ENCODE data around the gene FARP2.
"Not testable (repeated sequence)": the region's sequence is repeated elsewhere in the genome, so short reads cannot be mapped to it uniquely, and the experiment has no call there.

FARP2 gene

GRCh38 chr2:241430178-241430577, 74.1 kb downstream of the FARP2 start:
- H3K36me3 Mint-ChIP-seq: peaks cover 22% of the 10 kb centered on the region
- H3K9me3 Mint-ChIP-seq (ENCODE audit: low read depth): no peaks in the 10 kb centered on the region

GRCh38 chr2:241432824-241433448, 76.9 kb downstream of the FARP2 start:
- Mint-ChIP-seq H3K4me3 (no peak overlapping the region), H3K4me1 (ENCODE audit: low read depth) (no peaks in the 10 kb centered on the region), H3K27me3 (peaks cover 3% of the 10 kb centered on the region), H3K36me3 (peaks cover 32% of the 10 kb centered on the region), H3K27ac (no peak overlapping the region), H3K9me3 (ENCODE audit: low read depth) (no peaks in the 10 kb centered on the region)

More at GRCh38 chr2:241430178-241430577, 74.1 kb downstream of the FARP2 start:
- Mint-ChIP-seq H3K4me1 (ENCODE audit: low read depth) (no peaks in the 10 kb centered on the region), H3K4me3 (no peak overlapping the region), H3K27ac (no peak overlapping the region), H3K27me3 (no peaks in the 10 kb centered on the region)

- Mint-ChIP-seq H3K36me3 (peaks cover 29% of the 10 kb centered on the region), H3K4me1 (ENCODE audit: low read depth) (no peaks in the 10 kb centered on the region), H3K9me3 (ENCODE audit: low read depth) (no peaks in the 10 kb centered on the region), H3K27me3 (peaks cover 12% of the 10 kb centered on the region), H3K27ac (no peak overlapping the region), H3K4me3 (no peak overlapping the region)
Observed at GRCh38 chr2:241437179-241437578, 81.1 kb downstream of the FARP2 start.

- Mint-ChIP-seq H3K27ac (no peak overlapping the region), H3K4me1 (ENCODE audit: low read depth) (peaks cover 19% of the 10 kb centered on the region), H3K27me3 (peaks cover 28% of the 10 kb centered on the region), H3K36me3 (peaks cover 28% of the 10 kb centered on the region), H3K9me3 (ENCODE audit: low read depth) (no peaks in the 10 kb centered on the region), H3K4me3 (no peak overlapping the region)
Observed at GRCh38 chr2:241441492-241441891, 85.4 kb downstream of the FARP2 start.

GRCh38 chr2:241443486-241444223, 87.6 kb downstream of the FARP2 start:
- Mint-ChIP-seq H3K36me3 (peaks cover 25% of the 10 kb centered on the region), H3K4me1 (ENCODE audit: low read depth) (peaks cover 19% of the 10 kb centered on the region), H3K27ac (peak overlapping the region; percentile 25), H3K27me3 (peaks cover 36% of the 10 kb centered on the region), H3K9me3 (ENCODE audit: low read depth) (no peaks in the 10 kb centered on the region), H3K4me3 (peak overlapping the region; percentile 40)

DNA sequence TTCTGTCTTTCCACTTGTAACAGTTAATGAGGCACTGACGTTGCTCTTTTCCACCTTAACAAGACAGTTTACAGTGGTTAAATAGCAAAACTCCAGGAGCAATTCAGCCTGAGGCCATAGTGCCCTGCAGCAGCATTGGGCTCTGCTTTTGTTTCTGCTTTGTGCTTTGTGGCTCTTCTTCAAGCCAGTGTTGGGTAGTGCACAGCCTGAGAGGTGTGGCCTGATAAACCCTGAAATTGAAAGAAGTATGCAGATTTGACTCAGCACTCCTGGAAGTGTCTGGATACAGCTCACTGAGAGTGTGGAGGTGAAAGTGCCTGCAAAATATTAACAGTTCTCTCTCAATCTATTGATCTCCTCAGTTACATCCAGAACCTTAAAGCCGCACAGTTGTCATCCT, 89.3 kb downstream of the FARP2 start:
- H3K9me3 Mint-ChIP-seq (ENCODE audit: low read depth): no peaks in the 10 kb centered on the region
- peaks cover 37% of the 10 kb centered on the region for H3K27me3 Mint-ChIP-seq
- H3K4me3 Mint-ChIP-seq: no peak overlapping the region
- peaks cover 26% of the 10 kb centered on the region for H3K36me3 Mint-ChIP-seq
- no peak overlapping the region for H3K27ac Mint-ChIP-seq
- H3K4me1 Mint-ChIP-seq (ENCODE audit: low read depth): peaks cover 19% of the 10 kb centered on the region

DNA sequence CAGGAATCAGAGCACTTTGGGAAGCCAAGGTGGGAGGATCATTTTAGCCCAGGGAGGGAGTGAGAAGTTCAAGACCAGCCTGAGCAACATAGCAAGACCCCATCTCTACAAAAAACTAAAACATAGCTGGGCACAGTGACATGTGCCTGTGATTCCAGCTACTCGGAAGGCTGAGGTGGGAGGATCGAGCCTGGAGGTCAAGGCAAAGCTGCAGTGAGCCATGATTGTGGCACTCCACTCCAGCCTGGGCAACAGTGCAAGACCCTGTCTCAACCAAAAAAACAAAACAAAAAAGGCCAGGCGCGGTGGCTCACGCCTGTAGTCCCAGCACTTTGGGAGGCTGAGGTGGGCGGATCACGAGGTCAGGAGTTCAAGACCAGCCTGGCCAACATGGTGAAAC, 94.0 kb downstream of the FARP2 start:
- not testable (repeated sequence) for H3K27ac Mint-ChIP-seq; H3K4me1 Mint-ChIP-seq (ENCODE audit: low read depth); H3K4me3 Mint-ChIP-seq; H3K9me3 Mint-ChIP-seq (ENCODE audit: low read depth)
- peaks cover 29% of the 10 kb centered on the region for H3K27me3 Mint-ChIP-seq
- H3K36me3 Mint-ChIP-seq: peaks cover 20% of the 10 kb centered on the region

DNA sequence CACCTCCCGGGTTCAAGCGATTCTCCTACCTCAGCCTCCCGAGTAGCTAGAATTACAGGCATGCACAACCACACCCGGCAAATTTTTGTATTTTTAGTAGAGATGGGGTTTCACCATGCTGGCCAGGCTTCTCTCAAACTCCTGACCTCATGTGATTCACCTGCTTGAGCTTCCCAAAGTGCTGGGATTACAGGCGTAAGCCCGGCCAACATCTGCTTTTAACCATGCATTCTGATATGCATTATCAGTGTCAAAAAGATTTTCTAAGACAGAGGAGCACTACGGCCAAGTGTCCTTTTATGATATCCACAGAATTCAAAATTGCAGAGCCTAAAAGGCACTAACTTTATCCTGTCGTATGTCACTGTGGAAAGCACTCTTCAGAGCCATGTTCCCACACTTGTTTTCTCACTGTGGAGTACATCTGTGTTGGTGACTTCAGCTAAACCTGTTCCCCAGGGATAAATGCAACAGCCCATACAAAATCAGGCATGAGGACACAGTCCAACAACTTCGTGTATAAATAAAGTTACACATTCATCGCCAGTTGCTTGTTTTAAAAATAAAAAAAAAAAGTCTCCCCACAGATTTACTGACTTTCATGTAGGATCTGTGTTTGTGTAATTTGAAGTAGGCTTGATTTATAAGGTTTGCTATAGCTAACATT, 95.9 kb downstream of the FARP2 start:
- H3K36me3 Mint-ChIP-seq: peaks cover 14% of the 10 kb centered on the region
- H3K27me3 Mint-ChIP-seq: peaks cover 19% of the 10 kb centered on the region
- no peaks in the 10 kb centered on the region for H3K9me3 Mint-ChIP-seq (ENCODE audit: low read depth)
- no peak overlapping the region for H3K4me3 Mint-ChIP-seq
- H3K4me1 Mint-ChIP-seq (ENCODE audit: low read depth): no peaks in the 10 kb centered on the region
- no peak overlapping the region for H3K27ac Mint-ChIP-seq

- H3K4me3 Mint-ChIP-seq; H3K9me3 Mint-ChIP-seq (ENCODE audit: low read depth); H3K27ac Mint-ChIP-seq; H3K36me3 Mint-ChIP-seq; H3K4me1 Mint-ChIP-seq (ENCODE audit: low read depth): not testable (repeated sequence)
- H3K27me3 Mint-ChIP-seq: peaks cover 12% of the 10 kb centered on the region
Observed at GRCh38 chr2:241453919-241454318, 97.8 kb downstream of the FARP2 start.

GRCh38 chr2:241454837-241455485, 98.9 kb downstream of the FARP2 start:
- Mint-ChIP-seq H3K36me3 (peaks cover 5% of the 10 kb centered on the region), H3K4me1 (ENCODE audit: low read depth) (no peaks in the 10 kb centered on the region), H3K9me3 (ENCODE audit: low read depth) (no peaks in the 10 kb centered on the region), H3K4me3 (no peak overlapping the region), H3K27me3 (peaks cover 9% of the 10 kb centered on the region), H3K27ac (no peak overlapping the region)

DNA sequence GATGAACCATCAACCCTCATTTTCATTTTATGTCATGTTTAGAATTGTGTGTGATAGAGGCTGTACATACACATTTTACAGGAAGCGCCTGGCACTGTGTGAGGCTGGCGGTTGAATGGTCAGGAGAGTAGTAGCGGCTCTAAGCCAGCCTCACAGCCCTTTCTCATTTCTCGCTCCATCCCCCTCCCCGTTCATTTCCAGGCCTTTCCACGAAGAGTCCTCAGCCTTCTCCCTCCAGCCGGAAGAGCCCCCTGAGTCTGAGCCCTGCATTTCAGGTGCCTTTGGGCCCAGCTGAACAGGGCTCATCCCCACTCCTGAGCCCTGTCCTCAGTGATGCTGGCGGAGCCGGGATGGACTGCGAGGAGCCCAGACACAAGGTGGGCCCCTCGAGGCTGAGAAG, 100.5 kb downstream of the FARP2 start:
- H3K27me3 Mint-ChIP-seq: peaks cover 8% of the 10 kb centered on the region
- peaks cover 2% of the 10 kb centered on the region for H3K36me3 Mint-ChIP-seq
- H3K4me3 Mint-ChIP-seq: no peak overlapping the region
- H3K4me1 Mint-ChIP-seq (ENCODE audit: low read depth): no peaks in the 10 kb centered on the region
- H3K27ac Mint-ChIP-seq: no peak overlapping the region
- no peaks in the 10 kb centered on the region for H3K9me3 Mint-ChIP-seq (ENCODE audit: low read depth)

GRCh38 chr2:241458687-241459086, 102.6 kb downstream of the FARP2 start:
- Mint-ChIP-seq H3K4me3 (no peak overlapping the region), H3K4me1 (ENCODE audit: low read depth) (no peaks in the 10 kb centered on the region), H3K27ac (no peak overlapping the region), H3K9me3 (ENCODE audit: low read depth) (no peaks in the 10 kb centered on the region), H3K36me3 (peaks cover 2% of the 10 kb centered on the region), H3K27me3 (peaks cover 6% of the 10 kb centered on the region)

DNA sequence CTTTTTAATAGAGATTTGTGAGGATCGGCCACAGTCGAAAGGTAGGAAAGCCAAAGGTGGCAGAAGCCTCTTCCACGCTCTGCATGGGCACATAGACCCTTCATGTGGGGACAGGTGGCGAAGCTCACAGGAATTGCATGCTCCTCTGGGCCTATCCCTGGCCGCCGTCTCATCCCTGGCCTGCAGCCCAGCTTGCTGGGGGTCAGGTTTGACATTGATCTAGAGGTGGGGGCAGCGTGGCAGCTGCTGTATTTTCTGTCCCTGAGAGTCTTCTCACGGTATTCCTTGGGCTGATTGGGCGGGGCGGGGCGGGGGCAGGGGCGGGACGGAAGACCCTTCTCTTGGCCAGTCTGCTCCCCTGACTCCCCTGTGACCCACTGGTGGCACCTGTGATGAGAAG, 103.4 kb downstream of the FARP2 start:
- H3K36me3 Mint-ChIP-seq: no peaks in the 10 kb centered on the region
- no peaks in the 10 kb centered on the region for H3K4me1 Mint-ChIP-seq (ENCODE audit: low read depth)
- H3K4me3 Mint-ChIP-seq: no peak overlapping the region
- H3K9me3 Mint-ChIP-seq (ENCODE audit: low read depth): no peaks in the 10 kb centered on the region
- H3K27me3 Mint-ChIP-seq: peaks cover 4% of the 10 kb centered on the region
- H3K27ac Mint-ChIP-seq: no peak overlapping the region

DNA sequence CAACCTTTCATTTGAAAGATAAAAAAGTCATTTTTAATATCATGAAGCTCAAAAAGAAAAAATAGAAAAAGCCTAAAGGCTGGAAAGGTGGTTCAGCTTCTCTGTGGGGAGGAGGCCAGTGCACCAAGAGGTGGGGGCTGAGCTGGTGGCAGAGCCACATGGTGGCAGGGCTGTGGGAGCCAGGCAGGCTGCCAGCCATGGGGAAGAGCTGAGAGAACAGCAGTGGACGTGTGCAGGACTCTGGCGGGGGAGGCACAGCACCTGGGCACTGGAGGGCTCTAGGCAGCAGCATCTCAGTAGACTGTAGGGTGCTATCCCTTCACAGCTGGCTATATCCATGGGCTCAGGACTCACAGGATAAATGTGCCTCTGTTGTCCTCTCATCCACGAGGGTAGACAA, 104.5 kb downstream of the FARP2 start:
- Mint-ChIP-seq H3K36me3 (peaks cover 4% of the 10 kb centered on the region), H3K4me3 (no peak overlapping the region), H3K4me1 (ENCODE audit: low read depth) (no peaks in the 10 kb centered on the region), H3K27me3 (peaks cover 4% of the 10 kb centered on the region), H3K27ac (no peak overlapping the region), H3K9me3 (ENCODE audit: low read depth) (no peaks in the 10 kb centered on the region)

All from activated naive CD8-positive, alpha-beta T cell (primary cell).